Endothelial cell of umbilical vein (primary cell): ENCODE data around the gene WDR6. TPM values are rescaled to one million over a fixed set of nuclear protein-coding genes. Genes with fewer than 3 reads are reported as not detected.

ENCODE experiments used
- BruUV-seq: library from RNA; stranded (reverse); fragments of 400-500 nt; replicated peaks from 2 replicates; lab custom pipeline; 2021; lab: Mats Ljungman, UMichigan
- CTCF ChIA-PET: fragments of 300-600, 350-600 bp; sonication (Branson Sonifier 250); formaldehyde crosslinking; loops from one replicate; lab custom pipeline; 2021; ENCODE audit warnings: antibody characterized with exemption, inconsistent platforms; lab: Charles Lee
- POLR2A ChIA-PET: fragments of 300-600, 350-600 bp; sonication (Branson Sonifier 250); formaldehyde crosslinking; loops from one replicate; lab custom pipeline; 2021; ENCODE audit warnings: antibody characterized with exemption, inconsistent platforms; lab: Charles Lee
- DNase-seq: peaks from one replicate; pipeline ENCODE4 v3.0.0-alpha.2; 2011; ENCODE audit warnings: low read depth, low spot score
- FAIRE-seq: peaks from 2 replicates; lab custom pipeline; 2011; peaks lifted over from hg19 to GRCh38; lab: Jason Lieb, UNC
- H2AFZ ChIP-seq: 2 replicates; pipeline ENCODE4 v1.6.0; 2012; ENCODE audit warnings: low read depth, low read length, control low read depth, inconsistent platforms
- H3K27ac ChIP-seq: 2 replicates; pipeline ENCODE4 v1.5.1; 2011; ENCODE audit warnings: low read depth, mild to moderate bottlenecking, control low read depth, low read length, moderate library complexity; ENCODE audit not compliant: insufficient read depth
- H3K27me3 ChIP-seq, 2 experiments: 2 replicates each; pipeline versions ENCODE4 v1.6.0 to v1.6.1; 2011; ENCODE audit warnings: low read length in 2 of 2, mixed read lengths in 1 of 2; ENCODE audit not compliant: control insufficient read depth in 2 of 2, insufficient read depth in 2 of 2
- H3K36me3 ChIP-seq, 2 experiments: 2 replicates in 1 of 2; 3 replicates in 1 of 2; pipeline ENCODE4 v1.5.1; 2011; ENCODE audit warnings: low read length in 2 of 2, mild to moderate bottlenecking in 1 of 2, moderate library complexity in 1 of 2; ENCODE audit not compliant: control insufficient read depth in 2 of 2, insufficient read depth in 2 of 2; ENCODE audit errors: extremely low read depth in 1 of 2
- H3K4me1 ChIP-seq: 3 replicates; pipeline ENCODE4 v1.5.1; 2011; ENCODE audit warnings: mild to moderate bottlenecking, low read length; ENCODE audit not compliant: control insufficient read depth, insufficient read depth; ENCODE audit errors: extremely low read depth
- H3K4me2 ChIP-seq: 2 replicates; pipeline ENCODE4 v1.6.1; 2011; ENCODE audit warnings: low read length, control low read depth, mixed read lengths; ENCODE audit not compliant: insufficient read depth
- H3K4me3 ChIP-seq, 3 experiments: fragments of 200-600 bp in 1 of 3; sonication (generic), shearing (Covaris generic) in 1 of 3; replicated peaks in 1 of 3; 2 replicates each; pipeline ENCODE4 v1.5.1; 2011 to 2016; ENCODE audit warnings: control low read depth in 3 of 3, low read length in 3 of 3, mild to moderate bottlenecking in 2 of 3, inconsistent platforms in 1 of 3, low read depth in 1 of 3, moderate library complexity in 1 of 3; ENCODE audit not compliant: insufficient read depth in 1 of 3
- H3K79me2 ChIP-seq: 2 replicates; pipeline ENCODE4 v1.6.0; 2012; ENCODE audit warnings: low read length, inconsistent platforms; ENCODE audit not compliant: control insufficient read depth, insufficient read depth
- H3K9ac ChIP-seq: replicated peaks from 2 replicates; pipeline ENCODE3; 2011; ENCODE audit warnings: low read length, control low read depth; ENCODE audit not compliant: insufficient read depth; ENCODE audit errors: extremely low read depth
- H3K9me1 ChIP-seq: replicated peaks from 3 replicates; pipeline ENCODE4 v1.6.0; 2011; ENCODE audit warnings: mild to moderate bottlenecking, low read length; ENCODE audit not compliant: control insufficient read depth, insufficient read depth; ENCODE audit errors: extremely low read depth
- H3K9me3 ChIP-seq: replicated peaks from 2 replicates; pipeline ENCODE4 v1.5.1; 2012; ENCODE audit warnings: low read length, inconsistent platforms; ENCODE audit not compliant: control insufficient read depth, insufficient read depth
- H4K20me1 ChIP-seq: replicated peaks from 2 replicates; pipeline ENCODE3; 2011; ENCODE audit warnings: mild to moderate bottlenecking, low read length; ENCODE audit not compliant: control insufficient read depth, insufficient read depth; ENCODE audit errors: extremely low read depth
- EZH2 ChIP-seq: IDR thresholded peaks from 2 replicates; pipeline ENCODE4 v1.6.1; 2012; ENCODE audit warnings: borderline replicate concordance, low read depth, mild to moderate bottlenecking, moderate library complexity, low read length, inconsistent platforms; ENCODE audit not compliant: severe bottlenecking
- FOS ChIP-seq: IDR thresholded peaks from 2 replicates; pipeline ENCODE4 v1.6.1; 2011; ENCODE audit warnings: mild to moderate bottlenecking, low read length, moderate library complexity, borderline replicate concordance; ENCODE audit not compliant: insufficient read depth
- GATA2 ChIP-seq: IDR thresholded peaks from 2 replicates; pipeline ENCODE4 v1.7.0; 2011; ENCODE audit warnings: low read depth, mild to moderate bottlenecking, moderate library complexity, mixed read lengths, low read length; ENCODE audit not compliant: insufficient read length, insufficient read depth
- JUN ChIP-seq: IDR thresholded peaks from 2 replicates; pipeline ENCODE4 v1.6.1; 2011; ENCODE audit warnings: borderline replicate concordance, low read depth; ENCODE audit not compliant: insufficient read length, insufficient read depth
- MYC ChIP-seq: IDR thresholded peaks from one replicate; pipeline ENCODE4 v1.6.1; 2011; ENCODE audit warnings: mild to moderate bottlenecking, low read depth, low read length
- POLR2A ChIP-seq: IDR thresholded peaks from 2 replicates; pipeline ENCODE4 v1.6.1; 2012; ENCODE audit warnings: low read depth, mild to moderate bottlenecking, control low read depth, low read length
- POLR2AphosphoS5 ChIP-seq: IDR thresholded peaks from 2 replicates; pipeline ENCODE4 v1.6.1; 2012; ENCODE audit warnings: low read depth, mild to moderate bottlenecking, control low read depth, low read length, moderate library complexity; ENCODE audit not compliant: insufficient read depth
- dilution Hi-C: fragments of 300-500 bp; cut with MboI; formaldehyde crosslinking; loops from one replicate; pipeline ENCODE4 v1.15.0; 2019; ENCODE audit warnings: low sequenced_read_pairs; ENCODE audit not compliant: extremely low pct_ligation_motif_present
- intact Hi-C: fragments of 100-400 bp; cut with micrococcal nuclease; formaldehyde crosslinking; loops from one replicate; pipeline ENCODE4 v1.10.0; 2022
- polyA plus RNA-seq, 4 experiments: library from polyadenylated mRNA; depleted of rRNA in 3 of 4; stranded (reverse) in 3 of 4; unstranded in 1 of 4; fragments of >200 nt; gene quantifications; 2 replicates each; pipeline versions ENCODE4 v1.2.1 to v1.2.3, GENCODE V29; 2011 to 2012; ENCODE audit warnings: missing spikeins in 1 of 4
- total RNA-seq: library from RNA; stranded (reverse); gene quantifications from 2 replicates; pipeline ENCODE4 v1.2.3, GENCODE V29; 2021
- TF ChIP-seq, protein P1 (sequence below), 2 donors: IDR thresholded peaks; 1 replicate in 1 of 2; 2 replicates in 1 of 2; pipeline ENCODE4 v1.5.1; 2011; ENCODE audit warnings: low read length in 2 of 2, mild to moderate bottlenecking in 2 of 2, moderate library complexity in 2 of 2, control low read depth in 1 of 2, inconsistent platforms in 1 of 2, low read depth in 1 of 2; ENCODE audit not compliant: insufficient read depth in 1 of 2; ENCODE audit errors: extremely low read depth in 1 of 2
- TF ChIP-seq, protein P2 (sequence below): IDR thresholded peaks from 2 replicates; pipeline ENCODE4 v1.6.1; 2011; ENCODE audit not compliant: insufficient read depth, insufficient read length

Gene WDR6
- total and polyA plus RNA-seq, 2 donors (not counting 3 experiments of a cell fraction or from before 2014, with no cell fraction given): 192 to 319 TPM

GRCh38 chr3:49012441-49013017, 5.3 kb downstream of the WDR6 start:
- no peaks in the 10 kb centered on the region for H3K9me3 ChIP-seq
- no peak overlapping the region for H3K27ac ChIP-seq
- H4K20me1 ChIP-seq: no peaks in the 10 kb centered on the region
- CTCF ChIA-PET: interaction anchor here (3.5 to 12.8 kb wide), 2 partner anchors 9 to 24 kb away, joined by 18 to 254 read pairs; partner anchors contain the start of genes NDUFAF3 and P4HTM
- no peaks in the 10 kb centered on the region for H3K27me3 ChIP-seq
- H2AFZ ChIP-seq: no peak overlapping the region
- TF ChIP-seq EZH2 (no peak), MYC (no peak), POLR2A (no peak), FOS (no peak), GATA2 (no peak), JUN (no peak), POLR2AphosphoS5 (no peak)
- TF ChIP-seq, protein P1, sequence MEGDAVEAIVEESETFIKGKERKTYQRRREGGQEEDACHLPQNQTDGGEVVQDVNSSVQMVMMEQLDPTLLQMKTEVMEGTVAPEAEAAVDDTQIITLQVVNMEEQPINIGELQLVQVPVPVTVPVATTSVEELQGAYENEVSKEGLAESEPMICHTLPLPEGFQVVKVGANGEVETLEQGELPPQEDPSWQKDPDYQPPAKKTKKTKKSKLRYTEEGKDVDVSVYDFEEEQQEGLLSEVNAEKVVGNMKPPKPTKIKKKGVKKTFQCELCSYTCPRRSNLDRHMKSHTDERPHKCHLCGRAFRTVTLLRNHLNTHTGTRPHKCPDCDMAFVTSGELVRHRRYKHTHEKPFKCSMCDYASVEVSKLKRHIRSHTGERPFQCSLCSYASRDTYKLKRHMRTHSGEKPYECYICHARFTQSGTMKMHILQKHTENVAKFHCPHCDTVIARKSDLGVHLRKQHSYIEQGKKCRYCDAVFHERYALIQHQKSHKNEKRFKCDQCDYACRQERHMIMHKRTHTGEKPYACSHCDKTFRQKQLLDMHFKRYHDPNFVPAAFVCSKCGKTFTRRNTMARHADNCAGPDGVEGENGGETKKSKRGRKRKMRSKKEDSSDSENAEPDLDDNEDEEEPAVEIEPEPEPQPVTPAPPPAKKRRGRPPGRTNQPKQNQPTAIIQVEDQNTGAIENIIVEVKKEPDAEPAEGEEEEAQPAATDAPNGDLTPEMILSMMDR (IDR thresholded peaks at IDR 0.05; ENCODE audit: extremely low read depth in 1 of 2, insufficient read depth in 1 of 2, low read depth in 1 of 2, low read length in 2 of 2): no peak
- TF ChIP-seq, protein P2, sequence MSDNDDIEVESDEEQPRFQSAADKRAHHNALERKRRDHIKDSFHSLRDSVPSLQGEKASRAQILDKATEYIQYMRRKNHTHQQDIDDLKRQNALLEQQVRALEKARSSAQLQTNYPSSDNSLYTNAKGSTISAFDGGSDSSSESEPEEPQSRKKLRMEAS: no peak
- H3K4me3 ChIP-seq: no peak overlapping the region
- DNase-seq (no peak), FAIRE-seq (no peak)
- H3K9ac ChIP-seq: no peak overlapping the region
- H3K9me1 ChIP-seq: no peaks in the 10 kb centered on the region
- H3K36me3 ChIP-seq: peaks cover 5 to 51% of the 10 kb centered on the region in 2 experiments
- POLR2A ChIA-PET: interaction anchor here (1.1 to 1.9 kb wide), 2 partner anchors 9 to 10 kb away, joined by 3 to 12 read pairs; partner anchors contain the start of gene NDUFAF3
- dilution Hi-C loops (no loop called here), intact Hi-C loops (no loop called here)
- peaks cover 11% of the 10 kb centered on the region for H3K4me1 ChIP-seq
- H3K4me2 ChIP-seq: no peak overlapping the region
- peaks cover 36% of the 10 kb centered on the region for H3K79me2 ChIP-seq
- no TSS peak for BruUV-seq
